K562 treated with DMSO at 1 percent for 12 hours (cell line): ENCODE measurements around the gene BECN2. TPM values are rescaled to one million over a fixed set of nuclear protein-coding genes. Genes with fewer than 3 reads are reported as not detected.

Experiments
- total RNA-seq: library from RNA; unstranded; fragments of 300-600 nt; gene quantifications from 2 replicates; pipeline ENCODE4 v1.2.3, GENCODE V29; 2022; ENCODE audit not compliant: insufficient read depth

The BECN2 gene, protein sequence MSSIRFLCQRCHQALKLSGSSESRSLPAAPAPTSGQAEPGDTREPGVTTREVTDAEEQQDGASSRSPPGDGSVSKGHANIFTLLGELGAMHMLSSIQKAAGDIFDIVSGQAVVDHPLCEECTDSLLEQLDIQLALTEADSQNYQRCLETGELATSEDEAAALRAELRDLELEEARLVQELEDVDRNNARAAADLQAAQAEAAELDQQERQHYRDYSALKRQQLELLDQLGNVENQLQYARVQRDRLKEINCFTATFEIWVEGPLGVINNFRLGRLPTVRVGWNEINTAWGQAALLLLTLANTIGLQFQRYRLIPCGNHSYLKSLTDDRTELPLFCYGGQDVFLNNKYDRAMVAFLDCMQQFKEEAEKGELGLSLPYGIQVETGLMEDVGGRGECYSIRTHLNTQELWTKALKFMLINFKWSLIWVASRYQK
- total RNA-seq, result not detected in 2 replicates

DNA sequence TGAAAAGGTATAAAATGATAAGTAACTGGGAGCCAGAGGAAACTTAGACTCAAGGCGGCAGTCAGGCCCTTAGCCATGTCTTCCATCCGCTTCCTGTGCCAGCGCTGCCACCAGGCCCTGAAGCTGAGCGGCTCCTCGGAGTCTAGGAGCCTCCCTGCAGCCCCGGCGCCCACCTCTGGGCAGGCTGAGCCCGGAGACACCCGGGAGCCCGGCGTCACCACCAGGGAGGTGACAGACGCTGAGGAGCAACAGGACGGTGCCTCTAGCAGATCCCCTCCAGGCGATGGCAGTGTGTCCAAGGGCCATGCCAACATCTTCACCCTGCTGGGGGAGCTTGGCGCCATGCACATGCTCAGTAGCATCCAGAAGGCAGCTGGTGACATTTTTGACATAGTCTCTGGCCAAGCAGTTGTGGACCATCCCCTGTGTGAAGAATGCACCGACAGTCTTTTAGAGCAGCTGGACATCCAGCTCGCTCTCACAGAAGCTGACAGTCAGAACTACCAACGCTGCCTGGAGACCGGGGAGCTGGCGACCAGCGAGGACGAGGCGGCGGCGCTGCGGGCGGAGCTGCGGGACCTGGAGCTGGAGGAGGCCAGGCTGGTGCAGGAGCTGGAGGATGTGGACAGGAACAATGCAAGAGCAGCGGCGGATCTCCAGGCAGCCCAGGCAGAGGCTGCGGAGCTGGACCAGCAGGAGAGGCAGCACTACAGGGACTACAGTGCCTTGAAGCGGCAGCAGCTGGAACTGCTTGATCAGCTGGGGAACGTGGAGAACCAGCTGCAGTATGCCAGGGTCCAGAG, at the start of gene BECN2:
TSS of gene BECN2 (plus strand) at position 76 of the 803 bp plus-strand sequence. CDS start at position 76, 0 bp downstream.

DNA sequence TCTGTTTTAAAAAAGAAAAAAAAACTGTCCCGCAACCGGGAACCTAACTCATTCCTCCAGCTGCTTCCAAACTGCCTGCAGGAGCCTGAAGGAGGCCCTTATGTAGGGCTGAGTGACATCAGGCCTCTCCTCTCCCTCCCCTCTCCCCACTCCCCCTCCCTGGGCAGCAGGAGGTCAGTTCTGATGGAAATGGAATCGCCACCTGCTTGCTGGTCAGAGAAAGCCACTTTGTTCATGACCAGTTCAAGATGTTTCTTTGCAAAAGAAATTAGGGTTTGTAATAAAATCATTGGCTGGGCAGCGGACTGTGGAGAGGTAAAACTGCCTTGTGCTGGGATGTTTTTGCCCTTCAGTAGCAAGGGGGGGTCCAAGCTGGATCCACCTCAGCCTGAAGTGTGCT, 41.5 kb downstream of the BECN2 start, which contains the start of gene MAP1LC3C:
TSS of gene MAP1LC3C (minus strand) at position 73 of the 400 bp plus-strand sequence. CDS start 90 bp downstream, outside the sequence.

Other genes with a start within 250 kb of the BECN2 start
- gene EXO1, start 109.6 kb upstream of the BECN2 start, total RNA-seq, result 21.4 and 59.6 TPM in 2 replicates
- gene MAP1LC3C, start 41.3 kb downstream of the BECN2 start, total RNA-seq, result not detected in 2 replicates